HG03135 (cell line): ENCODE measurements around the gene SUN3.

Source experiments
- ATAC-seq: cut with Tn5 transposase; IDR thresholded peaks from one replicate; pipeline ENCODE4 v1.9.1; 2021; ENCODE audit warnings: mild to moderate bottlenecking, moderate library complexity; ENCODE audit not compliant: unreplicated experiment

SUN3 gene

DNA sequence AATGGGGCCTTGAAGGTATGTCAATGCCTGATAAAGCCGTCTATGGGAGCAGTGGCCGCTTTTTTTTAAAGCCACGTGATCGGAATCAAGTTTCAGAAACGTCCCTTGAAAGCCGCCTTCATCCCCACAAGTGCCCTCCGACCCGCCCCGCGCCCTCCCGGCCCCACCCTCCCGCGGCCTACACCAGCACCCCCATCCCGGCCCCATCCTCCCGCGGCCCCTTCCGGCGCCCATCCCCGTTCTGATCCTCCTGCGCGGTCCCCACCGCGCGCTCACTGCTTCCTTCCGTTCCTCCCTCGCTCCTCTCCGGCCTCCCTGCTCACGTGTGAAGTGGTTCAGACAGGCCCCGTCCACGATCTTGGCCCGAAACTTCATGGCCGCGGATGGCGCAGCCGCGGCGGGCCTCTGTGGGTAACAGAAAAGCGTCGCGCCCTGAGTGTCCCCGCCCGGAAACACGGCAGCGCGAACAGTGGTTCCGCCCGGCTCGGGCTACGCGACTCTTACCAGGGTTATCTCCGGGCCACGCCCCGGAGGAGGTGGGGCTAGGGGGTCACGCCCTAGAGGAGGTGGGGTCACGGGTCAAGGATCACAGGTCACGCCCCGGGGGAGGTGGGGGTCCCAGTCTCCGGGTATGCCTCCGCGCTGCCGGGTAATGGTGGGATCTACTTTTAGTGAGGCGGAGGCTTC is 49.6 kb downstream of the SUN3 start, which contains the start of gene HUS1:
Gene HUS1 (minus strand): TSS at position 471 of the 687 bp plus-strand sequence. CDS start 96 bp downstream, at position 375.
- ATAC-seq, result peak; percentile 99

GRCh38 chr7:47978790-47979144 is 50.1 kb downstream of the SUN3 start:
- no peak for ATAC-seq

DNA sequence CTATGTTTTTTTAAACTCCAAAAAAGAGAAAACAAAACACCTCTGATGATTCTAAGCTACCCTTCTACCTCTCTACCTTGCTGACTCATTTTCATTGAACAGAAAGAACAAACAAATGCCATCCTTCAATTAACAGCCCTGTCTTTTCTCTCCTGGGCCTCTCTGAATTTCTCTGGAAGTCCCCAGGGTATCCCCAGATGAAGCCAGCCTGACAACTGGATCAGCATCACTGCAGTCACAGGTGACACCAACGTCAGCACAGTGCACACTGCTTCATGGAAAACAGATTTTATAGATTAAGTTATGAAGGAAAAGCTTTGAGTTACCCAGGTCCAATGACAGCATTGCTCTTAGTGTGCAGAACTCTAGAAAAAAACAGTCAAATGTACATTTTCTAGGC is 55.2 kb downstream of the SUN3 start:
- no peak for ATAC-seq

DNA sequence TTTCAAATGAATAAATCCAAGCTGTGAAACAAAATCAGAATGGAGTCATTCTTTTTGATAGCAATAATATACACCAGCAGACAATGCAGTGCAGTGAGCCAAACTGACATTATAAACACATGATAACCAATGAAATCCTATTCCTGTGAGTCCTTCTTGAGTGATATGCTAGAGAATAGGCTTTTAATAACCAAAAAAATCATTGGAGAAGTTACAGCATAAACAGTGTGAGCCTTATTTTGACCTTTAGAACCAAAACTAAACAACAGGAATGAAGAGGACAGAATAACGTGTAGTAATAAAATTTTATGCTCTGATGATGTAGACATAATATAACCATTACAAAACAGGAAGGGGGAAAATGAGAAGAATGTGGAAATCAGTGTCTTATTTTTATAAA is 58.1 kb downstream of the SUN3 start:
- no peak for ATAC-seq

DNA sequence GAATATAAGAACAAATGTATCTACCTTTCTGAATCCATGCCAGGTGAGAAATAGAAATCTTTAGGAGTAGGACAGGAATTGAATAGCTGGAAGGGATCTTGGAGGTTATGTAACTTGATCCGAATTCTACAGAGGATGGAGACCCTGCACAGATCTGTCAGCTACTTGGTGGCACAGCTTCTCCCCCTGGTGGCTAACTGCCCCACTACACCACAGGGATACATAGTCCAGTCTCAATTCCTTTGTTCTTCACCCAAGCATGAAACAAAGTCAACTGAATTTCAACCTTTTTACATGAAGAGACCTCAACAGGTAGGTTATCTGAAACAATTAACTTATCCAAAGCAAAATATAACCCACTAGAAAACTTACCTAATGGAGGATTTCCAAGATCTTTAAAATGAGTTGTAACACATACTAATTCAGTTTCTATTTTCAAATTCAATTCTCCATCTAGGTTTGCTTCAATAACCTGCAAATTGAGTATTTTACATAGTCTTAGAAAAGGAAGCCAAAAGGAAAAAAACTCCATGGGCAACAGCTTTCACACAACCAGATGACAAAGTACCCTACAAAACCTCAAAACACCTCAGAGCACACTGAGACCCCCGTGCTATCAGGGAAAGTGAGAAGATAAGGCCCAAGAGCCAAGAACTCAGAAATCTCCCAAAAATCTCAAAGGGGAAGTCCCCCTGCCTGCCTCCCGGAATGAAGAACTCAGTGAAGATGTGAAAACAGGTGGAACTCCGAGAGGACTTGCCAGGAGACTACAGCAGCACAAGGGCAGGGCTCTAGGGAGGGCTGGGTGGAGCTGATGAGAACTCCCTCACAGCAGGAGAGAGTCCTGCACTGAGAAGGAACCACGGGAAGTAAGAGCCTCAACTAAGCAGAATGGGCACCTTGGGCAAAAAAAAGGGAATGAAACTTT is 59.8 kb downstream of the SUN3 start:
- ATAC-seq, result peak; percentile 76

- no peak for ATAC-seq
Observed at GRCh38 chr7:47967708-47968107, 61.2 kb downstream of the SUN3 start.

DNA sequence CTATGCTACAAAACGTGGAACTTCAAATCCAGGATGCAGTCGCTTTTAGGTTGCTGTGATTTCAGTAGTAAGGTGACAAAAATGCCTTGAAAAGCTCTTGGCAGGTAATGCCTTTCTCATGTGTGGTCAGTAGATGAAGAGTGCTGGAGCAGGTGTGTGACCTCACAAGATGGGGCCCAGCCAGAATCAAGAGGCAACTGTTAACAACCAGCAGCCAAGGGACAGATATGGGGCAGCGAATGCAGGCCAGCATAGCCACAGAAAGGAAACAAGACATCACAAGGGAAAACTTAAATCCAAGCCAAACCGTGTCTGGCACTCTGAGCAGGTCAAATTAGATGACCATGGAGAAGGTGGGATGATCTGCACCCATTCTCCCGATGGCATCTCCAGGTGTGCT is 61.8 kb downstream of the SUN3 start:
- ATAC-seq, result no peak

- no peak for ATAC-seq
Observed at GRCh38 chr7:47965456-47965855, 63.5 kb downstream of the SUN3 start.

- ATAC-seq, result no peak
Observed at GRCh38 chr7:47962262-47962661, 66.6 kb downstream of the SUN3 start.

DNA sequence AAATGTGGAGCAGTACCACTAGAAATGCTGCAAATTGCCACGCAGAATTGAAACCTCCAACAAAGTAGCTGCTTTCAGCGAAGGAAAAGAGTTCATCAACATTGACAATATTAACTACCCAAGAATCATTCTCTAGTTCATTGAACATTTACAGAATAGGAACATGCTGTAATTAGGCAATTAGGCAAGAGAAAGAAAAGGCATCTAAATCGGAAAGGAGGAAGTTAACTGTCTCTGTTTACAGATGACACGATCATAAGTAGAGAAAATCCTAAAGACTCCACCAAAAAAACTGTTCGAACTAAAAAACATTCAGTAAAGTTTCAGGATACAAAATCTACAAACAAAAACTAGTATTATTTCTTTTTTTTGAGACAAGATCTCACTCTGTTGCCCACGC is 71.8 kb downstream of the SUN3 start:
- ATAC-seq, result no peak

GRCh38 chr7:47956220-47956619 is 72.7 kb downstream of the SUN3 start:
- ATAC-seq, result no peak

DNA sequence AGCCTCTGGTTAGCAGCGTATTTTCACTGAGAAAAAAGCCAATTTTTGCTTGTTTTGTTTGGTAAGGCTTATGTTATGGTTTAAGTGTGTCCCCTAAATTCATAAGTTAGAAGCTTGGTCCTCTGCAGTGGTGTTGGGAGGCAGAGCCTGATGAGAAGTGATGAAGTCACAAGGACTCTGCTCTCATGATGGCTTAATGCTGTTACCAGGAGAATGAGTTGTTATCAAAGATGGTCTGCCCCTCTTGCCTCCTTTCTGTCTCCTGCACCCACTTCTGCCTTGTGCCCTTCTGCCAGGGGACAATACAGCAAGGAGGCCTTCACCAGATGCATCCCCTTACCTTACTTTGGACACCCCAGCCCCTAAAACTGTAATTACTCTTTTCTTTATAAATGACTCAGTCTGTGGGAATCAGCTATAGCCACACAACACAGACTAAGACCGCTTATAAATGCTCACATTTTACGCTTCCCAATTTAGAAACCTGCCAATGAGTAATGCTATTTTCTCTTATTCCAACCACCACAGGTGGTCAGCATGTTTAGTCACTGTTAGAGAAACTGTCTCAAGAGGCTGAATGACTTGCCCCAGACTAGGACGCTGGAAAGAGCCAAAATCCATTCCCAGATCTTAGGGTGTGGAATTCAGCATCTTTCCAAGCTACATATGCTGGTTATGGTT is 74.5 kb downstream of the SUN3 start:
- ATAC-seq, result no peak

GRCh38 chr7:47953822-47954221 is 75.1 kb downstream of the SUN3 start:
- ATAC-seq, result no peak

- no peak for ATAC-seq
Observed at GRCh38 chr7:47952224-47952623, 76.7 kb downstream of the SUN3 start.

GRCh38 chr7:47951374-47951773 is 77.5 kb downstream of the SUN3 start:
- no peak for ATAC-seq

DNA sequence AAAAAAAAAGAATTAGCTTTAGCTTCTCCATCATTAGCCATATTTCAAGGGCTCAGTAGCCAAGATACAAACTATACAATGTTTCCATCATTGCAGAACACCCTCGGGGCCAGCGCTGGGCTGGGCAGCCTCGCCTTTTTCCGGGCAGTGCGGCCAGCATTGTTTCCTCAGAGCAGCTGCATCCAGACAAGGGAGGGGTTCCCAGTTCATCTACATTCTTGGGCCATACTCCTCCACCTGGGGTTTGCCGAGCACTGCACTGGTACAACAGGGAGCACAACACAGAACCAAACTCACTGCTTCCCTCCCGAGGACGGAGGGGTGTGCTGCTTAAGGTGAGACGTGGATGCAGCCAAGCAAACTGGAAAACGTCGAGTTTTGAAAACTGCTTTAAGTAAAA is 78.2 kb downstream of the SUN3 start:
- no peak for ATAC-seq

- no peak for ATAC-seq
Observed at GRCh38 chr7:47949703-47950102, 79.2 kb downstream of the SUN3 start.

- ATAC-seq, result no peak
Observed at GRCh38 chr7:47948141-47948790, 80.6 kb downstream of the SUN3 start, which contains the start of gene PKD1L1. PKD1L1 (minus strand) TSS chr7:47948466; CDS start chr7:47948440, 26 bp downstream.

DNA sequence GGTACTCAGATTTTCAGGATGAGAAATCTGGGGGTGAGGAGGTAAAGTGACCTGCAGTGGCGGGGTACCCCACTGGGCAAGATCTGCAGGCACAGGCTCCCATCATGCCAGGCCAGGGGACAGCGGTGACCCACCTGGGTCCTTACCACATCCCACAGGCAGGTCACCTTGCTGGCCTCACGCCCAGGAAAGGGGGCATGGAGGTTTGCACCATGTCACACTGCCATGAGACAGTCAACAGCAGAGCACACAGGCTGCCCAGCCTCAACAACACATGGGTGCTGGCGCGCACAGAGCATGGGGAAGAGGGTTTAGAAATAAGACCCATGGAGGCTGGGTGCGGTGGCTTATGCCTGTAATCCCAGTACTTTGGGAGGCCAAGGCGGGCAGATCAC is 81.6 kb downstream of the SUN3 start:
- no peak for ATAC-seq

GRCh38 chr7:47946581-47947354 is 82.1 kb downstream of the SUN3 start:
- ATAC-seq, result no peak
